HG02870 (cell line): ENCODE data around the gene GOLGA8J.
"Not testable (repeated sequence)": the region's sequence is repeated elsewhere in the genome, so short reads cannot be mapped to it uniquely, and the experiment has no call there.

ENCODE experiments used
- ATAC-seq: cut with Tn5 transposase; IDR thresholded peaks from one replicate; pipeline ENCODE4 v1.9.1; 2021; ENCODE audit warnings: mild to moderate bottlenecking, moderate library complexity; ENCODE audit not compliant: unreplicated experiment

The GOLGA8J gene

DNA sequence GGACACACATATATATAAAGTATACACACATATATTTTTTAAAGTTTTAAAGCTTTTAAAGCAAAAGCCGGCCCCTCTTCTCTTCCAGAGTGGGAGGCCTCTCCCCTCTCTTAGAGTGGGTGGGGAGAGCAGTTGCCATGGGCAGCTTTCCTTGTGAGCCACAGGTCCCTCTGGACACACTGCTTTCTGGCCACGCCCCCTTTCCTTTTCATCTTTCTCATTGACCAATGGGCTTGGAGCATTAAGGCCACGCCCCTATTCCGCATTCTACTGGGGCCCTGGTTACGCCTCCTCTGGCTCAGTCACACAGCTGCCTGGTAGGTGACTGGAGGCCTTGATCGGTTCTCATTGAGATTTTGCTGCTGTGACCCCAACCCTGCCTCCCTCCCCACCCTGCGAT, at the start of gene GOLGA8J:
Gene GOLGA8J, plus strand, starts transcription at position 301 of the 400 bp plus-strand sequence. Its CDS starts 98 bp downstream, at position 399.
- not testable (repeated sequence) for ATAC-seq

DNA sequence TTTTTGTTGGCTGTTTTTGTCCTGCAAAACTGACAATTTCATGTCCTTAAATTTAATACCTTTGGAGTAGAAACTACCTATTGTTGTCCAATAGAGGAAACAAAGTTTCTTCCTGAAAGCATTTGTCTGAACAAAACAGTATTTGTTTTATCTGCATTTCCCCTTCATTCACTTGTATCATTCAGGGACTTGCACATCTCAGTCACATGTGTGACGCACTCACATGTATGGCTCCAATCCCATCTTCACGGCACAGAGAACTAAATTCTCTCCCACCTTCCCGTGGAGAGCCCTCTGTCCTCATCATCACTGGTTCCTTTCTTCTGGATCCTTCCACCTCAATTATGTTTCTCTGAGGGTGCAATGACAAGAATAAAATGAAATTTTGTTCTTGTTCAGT, 49.5 kb upstream of the GOLGA8J start:
- ATAC-seq = no peak

GRCh38 chr15:30033763-30034162, 49.0 kb upstream of the GOLGA8J start:
- no peak for ATAC-seq

DNA sequence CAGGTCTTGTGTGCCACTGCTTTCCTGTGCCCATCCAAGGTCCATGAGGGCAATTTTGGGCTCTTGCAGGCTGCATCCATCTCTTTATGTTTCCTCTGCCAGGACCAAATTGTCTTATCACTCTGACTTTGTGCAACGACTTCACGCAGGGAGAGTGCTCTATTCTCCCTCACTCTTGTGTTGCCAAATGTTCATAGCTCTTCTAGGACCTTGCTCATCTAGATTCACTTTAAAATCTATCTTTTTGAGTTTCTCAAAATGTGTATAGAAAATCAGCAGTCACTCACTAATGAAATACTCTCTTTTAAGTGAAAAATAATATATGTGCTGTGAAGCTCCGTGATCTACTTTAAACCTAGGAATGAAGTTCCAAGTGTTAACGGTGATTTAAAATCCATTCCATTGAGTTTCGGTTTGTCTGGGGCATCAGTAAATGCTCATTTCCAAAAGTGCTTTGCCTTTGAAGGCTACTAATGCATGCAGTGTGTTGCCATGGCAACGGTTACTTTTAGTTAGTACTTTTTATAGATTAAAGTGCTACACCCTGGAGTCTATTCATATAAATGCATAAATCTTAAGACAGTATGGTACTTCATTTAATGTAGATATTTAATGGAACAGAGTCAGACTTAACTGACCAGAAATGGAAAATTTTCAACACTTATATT, 46.6 kb upstream of the GOLGA8J start:
- ATAC-seq = no peak

GRCh38 chr15:30038667-30039523, 43.9 kb upstream of the GOLGA8J start:
- ATAC-seq = no peak

DNA sequence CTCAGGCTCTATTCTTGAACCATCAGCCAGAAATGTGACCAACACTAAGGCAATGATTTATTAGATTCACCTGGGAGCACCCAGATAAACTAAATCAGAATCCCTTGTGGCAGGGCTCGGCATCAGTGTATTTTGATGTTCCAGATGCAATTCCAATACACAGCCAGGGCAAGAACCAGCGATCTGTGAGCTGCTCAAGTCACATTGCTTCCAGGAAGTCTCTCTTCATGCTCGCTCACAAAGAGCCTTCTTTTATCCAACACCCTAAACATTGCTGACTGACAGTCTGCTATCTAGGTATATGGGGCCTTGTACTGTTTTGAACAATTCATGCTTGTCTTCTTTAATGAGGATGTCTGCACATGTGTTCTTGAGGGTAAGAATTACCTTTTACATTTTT, 40.9 kb upstream of the GOLGA8J start:
- no peak for ATAC-seq

DNA sequence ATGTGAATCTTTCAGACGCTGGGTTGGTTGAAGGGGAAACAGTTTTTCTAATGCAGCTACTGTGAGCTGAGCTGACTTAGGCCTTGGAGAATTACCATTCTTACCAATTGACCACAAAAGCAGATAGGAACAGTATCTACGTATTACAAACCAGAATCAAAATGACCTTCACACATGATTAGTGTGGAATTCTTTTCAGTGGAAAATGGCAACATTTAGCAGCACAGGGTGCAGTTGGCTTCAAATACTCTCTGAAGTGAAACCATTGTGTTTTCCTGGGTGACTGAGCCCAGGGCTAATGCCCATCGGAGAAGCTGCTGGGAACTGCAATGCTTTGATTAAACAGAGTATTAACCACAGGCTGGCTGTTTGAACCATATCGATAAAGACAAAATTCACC, 40.2 kb upstream of the GOLGA8J start:
- ATAC-seq = no peak

- no peak for ATAC-seq
These were observed 39.5 kb upstream of the GOLGA8J start for GRCh38 chr15:30043211-30043655.

- no peak for ATAC-seq
These were observed 38.4 kb upstream of the GOLGA8J start for GRCh38 chr15:30044377-30044776.

DNA sequence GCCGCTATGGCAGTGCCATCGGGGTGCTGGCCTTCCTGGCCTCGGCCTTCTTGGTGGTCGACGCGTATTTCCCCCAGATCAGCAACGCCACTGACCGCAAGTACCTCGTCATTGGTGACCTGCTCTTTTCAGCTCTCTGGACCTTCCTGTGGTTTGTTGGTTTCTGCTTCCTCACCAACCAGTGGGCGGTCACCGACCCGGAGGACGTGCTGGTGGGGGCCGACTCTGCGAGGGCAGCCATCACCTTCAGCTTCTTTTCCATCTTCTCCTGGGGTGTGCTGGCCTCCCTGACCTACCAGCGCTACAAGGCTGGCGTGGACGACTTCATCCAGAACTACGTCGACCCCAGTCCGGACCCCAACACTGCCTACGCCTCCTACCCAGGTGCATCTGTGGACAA, 37.9 kb upstream of the GOLGA8J start:
- ATAC-seq = not testable (repeated sequence)

GRCh38 chr15:30045248-30046041, 37.3 kb upstream of the GOLGA8J start:
- not testable (repeated sequence) for ATAC-seq

GRCh38 chr15:30046430-30046829, 36.3 kb upstream of the GOLGA8J start:
- no peak for ATAC-seq

- no peak for ATAC-seq
These were observed 27.2 kb upstream of the GOLGA8J start for GRCh38 chr15:30055604-30056003.

- ATAC-seq = no peak
These were observed 26.6 kb upstream of the GOLGA8J start for GRCh38 chr15:30056166-30056565.

- no peak for ATAC-seq
These were observed 23.0 kb upstream of the GOLGA8J start for GRCh38 chr15:30059771-30060170.

GRCh38 chr15:30062881-30063280, 19.9 kb upstream of the GOLGA8J start:
- ATAC-seq = no peak

DNA sequence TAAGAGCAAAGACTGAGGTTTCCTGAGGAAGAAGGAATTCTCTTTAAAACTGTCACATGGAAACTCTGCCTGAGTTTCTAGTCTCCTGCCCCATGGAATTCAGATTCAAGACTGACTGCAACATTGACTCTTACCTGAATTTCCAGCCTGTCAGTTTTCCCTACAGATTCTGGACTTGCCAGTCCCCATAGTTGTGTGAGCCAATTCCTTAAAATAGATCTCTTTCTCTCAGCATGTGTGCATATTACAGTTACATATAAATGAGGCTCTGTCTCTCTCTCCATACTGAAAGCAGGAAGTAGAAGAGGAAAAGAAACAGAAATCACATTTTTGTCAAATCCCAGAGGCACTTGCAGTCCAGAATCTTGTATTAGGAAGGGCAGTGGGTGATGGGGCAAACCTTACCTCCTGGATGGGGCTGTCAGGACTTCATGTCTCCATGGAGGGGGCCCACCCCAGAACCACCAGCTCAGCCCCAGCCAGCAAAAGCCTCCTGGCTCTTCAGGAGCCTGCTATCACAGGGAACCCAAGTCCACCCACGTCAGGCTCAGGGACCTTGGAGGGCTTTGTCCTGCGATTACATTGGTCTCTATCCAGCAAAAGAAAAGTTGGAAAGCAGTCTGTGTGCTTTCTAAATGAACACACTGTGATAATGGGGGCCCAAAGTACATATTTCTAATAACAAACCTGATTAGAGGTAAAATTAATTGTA, 18.8 kb upstream of the GOLGA8J start:
- ATAC-seq = no peak

GRCh38 chr15:30065025-30065801, 17.5 kb upstream of the GOLGA8J start:
- no peak for ATAC-seq

- no peak for ATAC-seq
These were observed 14.4 kb upstream of the GOLGA8J start for GRCh38 chr15:30068326-30068725.

- ATAC-seq = no peak
These were observed 10.1 kb upstream of the GOLGA8J start for GRCh38 chr15:30072630-30073029.
